Spleen (tissue), 7 donors: ENCODE results near the gene PLAAT4.

Experiments
- CTCF ChIP-seq, 11 experiments: fragments of 200-600 bp in 7 of 11; fragments of 450-650 bp in 4 of 11; sonication (generic) in 4 of 11; IDR thresholded peaks in 8 of 11; conservative IDR thresholded peaks in 3 of 11; 1 replicate in 7 of 11; 2 replicates in 4 of 11; pipeline versions ENCODE4 v1.4.0 to v1.8.0; 2016 to 2021; ENCODE audit warnings: antibody characterized with exemption in 11 of 11, inconsistent platforms in 4 of 11, mild to moderate bottlenecking in 1 of 11
- POLR2A ChIP-seq, 3 donors: fragments of 450-650 bp; IDR thresholded peaks; one replicate each; pipeline ENCODE4 v1.5.1; 2017; ENCODE audit warnings: antibody characterized with exemption in 3 of 3, mild to moderate bottlenecking in 1 of 3
- donor health status: DM: no; HTN: no; CAD: no; lungs with moderate emphysema.
- donor health status: DM: no; HTN: no; CAD: no.
- donor health status: DM: no; HTN: no; CAD: no.

GRCh38 chr11:63554877-63555223 is 18.2 kb downstream of the PLAAT4 start:
- TF ChIP-seq CTCF (IDR thresholded peaks at IDR 0.05 in 8 of 11, conservative IDR thresholded peaks at IDR 0.05 in 3 of 11) (no peak), POLR2A (IDR thresholded peaks at IDR 0.05) (no peak)
